ENCODE measurements around the gene AHNAK2.

GRCh38 chr14:104929268-104930230 lies 48.6 kb downstream of the AHNAK2 start:
- TF ChIP-seq GATA2 (IDR thresholded peaks at IDR 0.05; ENCODE audit: low read depth, low read length) (no peak), GATA3 (IDR thresholded peaks at IDR 0.05; ENCODE audit: low read depth, low read length) (no peak)
